ENCODE measurements around the gene INHBC.

The INHBC gene

DNA sequence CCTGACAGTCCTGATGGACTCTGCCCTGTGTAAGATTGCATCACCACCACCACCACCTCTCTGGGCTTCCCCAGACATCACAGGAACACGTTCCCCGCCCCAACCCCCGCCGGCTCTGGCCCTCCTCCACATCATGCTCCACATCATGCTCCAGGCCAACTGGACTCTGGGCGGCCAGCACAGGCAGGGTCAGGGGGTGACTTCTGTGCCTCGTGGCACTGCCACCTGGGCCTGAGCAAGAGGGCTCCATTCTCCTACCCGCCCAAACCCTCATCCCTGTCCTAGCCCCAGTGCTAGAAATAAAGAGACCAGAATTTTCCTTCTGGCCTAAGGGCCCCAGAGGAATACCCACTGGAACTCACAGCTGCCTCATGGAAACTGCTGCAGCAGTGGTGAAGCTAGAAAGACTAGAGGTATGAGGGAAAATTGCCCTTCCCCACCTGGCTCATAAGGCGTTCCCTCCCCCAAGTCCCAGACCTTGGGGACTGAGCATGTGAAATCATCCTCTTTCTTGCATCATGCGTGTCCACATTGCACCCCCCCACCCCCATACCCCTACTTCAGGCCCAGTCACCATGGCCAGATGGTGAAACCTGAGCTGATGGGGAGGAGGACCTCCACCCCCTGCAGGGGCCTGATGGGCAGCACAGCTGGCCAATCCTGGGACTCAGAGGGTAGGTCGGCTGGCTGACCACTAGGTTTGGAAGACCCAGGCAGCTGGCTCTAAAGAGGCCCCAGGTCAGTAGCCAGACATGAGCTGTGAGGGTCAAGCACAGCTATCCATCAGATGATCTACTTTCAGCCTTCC lies 20.2 kb downstream of the INHBC start, which contains the start of gene INHBE:
TSS of gene INHBE (plus strand) at position 742 of the 808 bp plus-strand sequence. CDS start 230 bp downstream, outside the sequence.
- peak; percentile 59 for DNase-seq (ENCODE audit: low spot score)

DNA sequence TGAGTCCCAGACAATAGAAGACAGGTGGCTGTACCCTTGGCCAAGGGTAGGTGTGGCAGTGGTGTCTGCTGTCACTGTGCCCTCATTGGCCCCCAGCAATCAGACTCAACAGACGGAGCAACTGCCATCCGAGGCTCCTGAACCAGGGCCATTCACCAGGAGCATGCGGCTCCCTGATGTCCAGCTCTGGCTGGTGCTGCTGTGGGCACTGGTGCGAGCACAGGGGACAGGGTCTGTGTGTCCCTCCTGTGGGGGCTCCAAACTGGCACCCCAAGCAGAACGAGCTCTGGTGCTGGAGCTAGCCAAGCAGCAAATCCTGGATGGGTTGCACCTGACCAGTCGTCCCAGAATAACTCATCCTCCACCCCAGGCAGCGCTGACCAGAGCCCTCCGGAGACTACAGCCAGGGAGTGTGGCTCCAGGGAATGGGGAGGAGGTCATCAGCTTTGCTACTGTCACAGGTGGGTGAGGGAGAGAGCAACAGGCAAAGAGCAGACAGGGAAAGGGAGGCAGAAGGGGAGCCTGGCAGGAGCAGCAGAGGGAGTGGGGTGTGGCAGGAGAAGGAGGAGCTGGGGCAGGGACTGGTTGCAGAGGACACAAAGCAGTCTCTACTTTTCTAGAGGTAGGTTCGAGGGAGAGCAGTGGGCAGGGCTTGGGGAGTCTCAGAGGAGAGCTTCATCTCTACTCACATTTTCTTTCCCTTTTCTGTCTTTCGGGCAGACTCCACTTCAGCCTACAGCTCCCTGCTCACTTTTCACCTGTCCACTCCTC lies 21.0 kb downstream of the INHBC start:
- no peak for DNase-seq (ENCODE audit: low spot score)

GRCh38 chr12:57456145-57456700 lies 21.6 kb downstream of the INHBC start:
- no peak for DNase-seq (ENCODE audit: low spot score)

DNA sequence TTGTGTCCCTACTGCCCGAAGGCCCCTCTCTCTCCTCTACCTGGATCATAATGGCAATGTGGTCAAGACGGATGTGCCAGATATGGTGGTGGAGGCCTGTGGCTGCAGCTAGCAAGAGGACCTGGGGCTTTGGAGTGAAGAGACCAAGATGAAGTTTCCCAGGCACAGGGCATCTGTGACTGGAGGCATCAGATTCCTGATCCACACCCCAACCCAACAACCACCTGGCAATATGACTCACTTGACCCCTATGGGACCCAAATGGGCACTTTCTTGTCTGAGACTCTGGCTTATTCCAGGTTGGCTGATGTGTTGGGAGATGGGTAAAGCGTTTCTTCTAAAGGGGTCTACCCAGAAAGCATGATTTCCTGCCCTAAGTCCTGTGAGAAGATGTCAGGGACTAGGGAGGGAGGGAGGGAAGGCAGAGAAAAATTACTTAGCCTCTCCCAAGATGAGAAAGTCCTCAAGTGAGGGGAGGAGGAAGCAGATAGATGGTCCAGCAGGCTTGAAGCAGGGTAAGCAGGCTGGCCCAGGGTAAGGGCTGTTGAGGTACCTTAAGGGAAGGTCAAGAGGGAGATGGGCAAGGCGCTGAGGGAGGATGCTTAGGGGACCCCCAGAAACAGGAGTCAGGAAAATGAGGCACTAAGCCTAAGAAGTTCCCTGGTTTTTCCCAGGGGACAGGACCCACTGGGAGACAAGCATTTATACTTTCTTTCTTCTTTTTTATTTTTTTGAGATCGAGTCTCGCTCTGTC lies 22.3 kb downstream of the INHBC start:
- DNase-seq (ENCODE audit: low spot score), result no peak

DNA sequence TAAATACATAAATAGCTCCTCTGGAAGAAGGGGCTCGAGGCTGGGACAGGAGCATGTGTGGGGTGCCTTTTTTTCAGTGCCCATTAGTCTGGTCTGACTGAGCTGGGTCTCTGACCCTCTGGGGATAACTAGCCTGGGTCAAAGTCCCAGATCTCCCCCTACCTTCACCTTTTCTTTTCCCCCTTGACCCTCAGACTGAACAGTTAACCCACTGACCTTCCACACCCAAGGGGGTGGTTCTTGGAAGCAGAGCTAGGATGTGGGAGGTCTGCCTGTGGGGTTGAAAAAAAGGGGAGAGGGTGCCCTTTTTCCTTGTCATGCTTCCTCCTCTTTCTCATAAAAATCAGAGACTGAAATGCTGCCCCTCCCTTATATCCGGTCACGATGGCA lies 24.1 kb downstream of the INHBC start:
- no peak for DNase-seq (ENCODE audit: low spot score)

DNA sequence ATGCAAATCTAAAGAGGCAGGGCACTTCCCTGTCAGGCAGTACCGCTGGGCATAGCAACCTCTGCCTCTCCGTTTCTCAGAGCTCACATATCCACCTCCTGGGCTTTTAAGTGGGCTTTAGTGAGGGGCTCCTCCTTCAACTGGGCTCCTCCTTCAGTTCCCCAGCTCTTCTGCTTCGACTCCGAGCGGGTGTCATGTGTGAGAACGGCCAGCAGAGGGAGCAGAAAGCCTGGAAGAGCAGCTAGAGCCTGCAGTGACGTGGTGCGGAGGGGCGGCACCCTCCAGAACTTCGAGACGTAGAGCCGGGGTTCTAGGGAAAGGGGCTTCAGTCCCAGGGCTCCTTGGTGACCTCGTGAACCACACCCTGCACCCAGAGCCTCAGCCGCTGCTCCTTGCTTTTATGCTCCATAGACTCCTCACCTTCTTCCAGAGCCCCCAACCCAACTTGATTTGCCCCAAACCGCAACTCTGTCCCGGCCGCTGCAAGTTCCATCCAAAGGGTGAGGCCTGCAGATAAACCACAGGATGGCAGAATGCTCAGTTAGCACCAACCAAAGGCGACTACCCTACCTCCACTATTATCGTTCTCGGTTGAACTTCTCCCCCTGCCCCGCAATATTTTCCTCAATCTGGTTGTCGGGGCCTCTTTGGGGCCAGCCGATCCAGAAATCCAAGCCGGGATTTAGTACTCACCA lies 24.6 kb downstream of the INHBC start:
- DNase-seq (ENCODE audit: low spot score), result peak; percentile 89

GRCh38 chr12:57459750-57460467 lies 25.3 kb downstream of the INHBC start, which contains the start of gene GLI1:
Gene GLI1 (plus strand): TSS chr12:57459785. CDS start chr12:57463692, 3,907 bp downstream.
- DNase-seq (ENCODE audit: low spot score), result peak; percentile 70

- DNase-seq (ENCODE audit: low spot score), result no peak
Measured at GRCh38 chr12:57460468-57460784, 25.8 kb downstream of the INHBC start.

DNA sequence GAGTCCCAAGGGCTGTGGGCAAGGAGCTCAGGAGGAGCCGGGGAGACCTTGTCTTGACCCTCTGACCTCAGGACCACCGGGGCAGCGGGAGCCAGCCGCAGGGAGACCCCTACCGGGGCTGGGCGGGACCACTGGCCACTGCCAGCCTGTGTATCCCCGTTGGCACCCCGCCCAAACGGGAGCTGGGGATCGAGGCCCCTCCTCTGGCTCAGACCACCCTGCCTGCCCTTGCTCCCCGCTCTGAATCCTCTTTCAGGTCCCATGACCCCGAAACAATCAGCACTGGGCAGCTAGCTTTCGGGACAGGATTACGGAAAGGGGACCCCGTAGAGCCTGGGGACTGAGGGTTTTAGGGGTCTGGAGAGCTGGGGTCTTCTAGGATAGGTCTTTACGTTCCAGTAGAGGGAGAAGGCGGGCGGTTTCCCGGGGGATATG lies 26.3 kb downstream of the INHBC start:
- DNase-seq (ENCODE audit: low spot score), result no peak

GRCh38 chr12:57461276-57461916 lies 26.8 kb downstream of the INHBC start:
- peak; percentile 72 for DNase-seq (ENCODE audit: low spot score)

DNA sequence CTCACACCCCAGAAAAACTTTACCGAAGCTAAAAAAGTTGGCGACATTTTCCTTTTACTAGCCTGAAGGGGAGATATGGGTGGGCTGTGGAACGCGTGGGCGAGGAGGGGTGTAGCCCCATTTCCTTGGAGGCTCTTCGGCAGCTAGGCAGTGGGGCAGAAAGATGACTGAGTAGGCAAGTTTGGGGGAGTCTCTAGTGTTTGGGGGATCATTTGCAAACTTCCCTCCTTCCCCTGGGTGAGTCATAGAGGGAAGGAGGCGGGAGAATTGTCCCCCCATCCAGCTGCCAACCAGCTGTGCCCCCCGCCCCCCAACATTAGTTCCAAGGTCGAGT lies 27.3 kb downstream of the INHBC start:
- no peak for DNase-seq (ENCODE audit: low spot score)

DNA sequence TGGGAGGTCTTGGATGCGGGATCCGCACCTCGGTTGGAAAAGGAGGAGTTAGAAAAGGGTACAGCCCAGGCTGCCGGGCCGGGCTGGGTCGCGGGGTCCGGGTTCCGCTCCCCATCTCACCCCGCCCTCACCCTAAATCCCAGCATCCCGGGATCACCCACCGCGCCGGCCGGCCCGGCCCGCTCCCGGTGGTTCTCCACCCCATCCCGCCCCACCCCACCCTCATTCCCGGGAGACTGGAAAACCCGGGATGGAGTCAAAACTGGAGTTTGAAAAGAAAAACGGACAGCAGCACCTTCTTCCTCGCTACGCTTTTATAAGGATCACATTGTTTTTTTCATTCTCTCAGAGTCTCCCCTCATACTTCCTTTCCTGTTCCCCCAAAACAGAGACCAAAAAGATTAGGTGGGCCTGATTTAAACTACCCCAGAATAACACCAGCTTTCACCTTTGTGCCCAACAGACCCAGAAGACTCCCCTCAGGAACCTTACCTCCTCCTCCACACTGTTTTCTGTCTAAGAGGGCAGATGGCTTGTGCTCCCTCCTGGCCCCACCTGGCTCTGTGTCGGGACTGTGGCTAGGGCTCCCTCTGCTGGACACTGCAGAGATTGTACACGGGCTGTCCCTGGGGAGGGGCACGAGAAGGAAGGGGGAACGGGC lies 27.8 kb downstream of the INHBC start:
- peak; percentile 92 for DNase-seq (ENCODE audit: low spot score)

- no peak for DNase-seq (ENCODE audit: low spot score)
Measured at GRCh38 chr12:57462912-57463253, 28.3 kb downstream of the INHBC start.

DNA sequence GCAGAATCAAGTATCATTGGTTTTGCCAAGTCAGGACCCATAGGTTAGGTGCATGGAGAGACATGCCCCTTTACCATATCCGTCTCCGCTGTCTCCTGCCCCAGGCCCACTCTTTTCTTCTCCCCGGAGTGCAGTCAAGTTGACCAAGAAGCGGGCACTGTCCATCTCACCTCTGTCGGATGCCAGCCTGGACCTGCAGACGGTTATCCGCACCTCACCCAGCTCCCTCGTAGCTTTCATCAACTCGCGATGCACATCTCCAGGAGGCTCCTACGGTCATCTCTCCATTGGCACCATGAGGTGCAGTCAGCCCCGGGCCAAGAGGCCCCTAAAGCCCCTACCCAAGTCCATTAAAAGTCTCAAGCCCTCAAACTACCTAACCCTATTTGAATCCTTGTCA lies 30.0 kb downstream of the INHBC start:
- DNase-seq (ENCODE audit: low spot score), result no peak

DNA sequence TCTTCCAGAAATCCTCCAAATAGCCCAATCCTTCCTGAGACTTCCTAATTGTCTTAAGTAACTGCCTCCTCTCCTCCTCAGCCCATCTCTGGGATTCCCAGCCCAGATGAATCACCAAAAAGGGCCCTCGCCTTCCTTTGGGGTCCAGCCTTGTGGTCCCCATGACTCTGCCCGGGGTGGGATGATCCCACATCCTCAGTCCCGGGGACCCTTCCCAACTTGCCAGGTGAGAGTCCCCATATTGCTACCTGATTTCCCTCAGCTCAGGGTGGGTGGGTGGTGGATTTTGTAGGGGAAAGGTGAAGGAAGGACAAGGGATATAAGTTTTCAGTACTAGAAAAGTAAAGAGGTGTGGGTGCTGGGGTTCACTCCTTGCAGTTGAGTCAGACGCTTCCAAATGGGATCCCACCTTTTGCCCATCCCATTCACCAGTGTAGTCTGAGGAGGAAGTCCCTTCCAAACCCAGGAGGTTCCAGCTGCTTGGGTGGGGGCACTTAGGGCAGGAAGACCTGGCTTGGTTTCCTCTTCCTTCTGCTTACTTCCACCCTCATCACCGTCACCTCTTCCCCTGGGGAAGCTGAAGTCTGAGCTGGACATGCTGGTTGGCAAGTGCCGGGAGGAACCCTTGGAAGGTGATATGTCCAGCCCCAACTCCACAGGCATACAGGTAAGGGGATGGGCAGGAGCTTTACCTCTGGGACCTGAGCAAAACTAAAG lies 30.6 kb downstream of the INHBC start:
- no peak for DNase-seq (ENCODE audit: low spot score)

DNA sequence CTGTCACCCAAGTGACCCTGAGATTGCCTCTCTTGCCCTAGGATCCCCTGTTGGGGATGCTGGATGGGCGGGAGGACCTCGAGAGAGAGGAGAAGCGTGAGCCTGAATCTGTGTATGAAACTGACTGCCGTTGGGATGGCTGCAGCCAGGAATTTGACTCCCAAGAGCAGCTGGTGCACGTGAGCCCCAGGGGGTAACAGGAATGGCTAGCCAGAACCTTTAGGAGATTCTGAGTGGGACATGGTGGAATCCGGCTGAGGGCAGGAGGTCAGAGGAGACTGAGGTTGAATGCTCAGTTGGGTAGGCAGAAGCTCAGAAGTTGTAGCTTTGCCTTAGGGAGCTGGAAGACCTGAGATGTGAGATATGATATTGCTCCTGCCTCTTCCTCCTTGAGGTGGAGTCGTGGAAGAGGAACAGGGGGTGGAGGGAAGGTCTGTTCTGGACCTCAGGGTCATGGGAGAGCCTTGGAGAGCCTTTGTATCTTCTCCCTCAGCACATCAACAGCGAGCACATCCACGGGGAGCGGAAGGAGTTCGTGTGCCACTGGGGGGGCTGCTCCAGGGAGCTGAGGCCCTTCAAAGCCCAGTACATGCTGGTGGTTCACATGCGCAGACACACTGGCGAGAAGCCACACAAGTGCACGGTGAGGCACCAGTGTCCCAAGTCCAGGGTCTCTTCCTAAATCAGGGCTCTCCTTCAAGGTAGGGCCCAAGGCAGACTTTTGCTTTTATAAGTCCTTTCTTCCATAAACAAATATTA lies 31.3 kb downstream of the INHBC start:
- DNase-seq (ENCODE audit: low spot score), result no peak

DNA sequence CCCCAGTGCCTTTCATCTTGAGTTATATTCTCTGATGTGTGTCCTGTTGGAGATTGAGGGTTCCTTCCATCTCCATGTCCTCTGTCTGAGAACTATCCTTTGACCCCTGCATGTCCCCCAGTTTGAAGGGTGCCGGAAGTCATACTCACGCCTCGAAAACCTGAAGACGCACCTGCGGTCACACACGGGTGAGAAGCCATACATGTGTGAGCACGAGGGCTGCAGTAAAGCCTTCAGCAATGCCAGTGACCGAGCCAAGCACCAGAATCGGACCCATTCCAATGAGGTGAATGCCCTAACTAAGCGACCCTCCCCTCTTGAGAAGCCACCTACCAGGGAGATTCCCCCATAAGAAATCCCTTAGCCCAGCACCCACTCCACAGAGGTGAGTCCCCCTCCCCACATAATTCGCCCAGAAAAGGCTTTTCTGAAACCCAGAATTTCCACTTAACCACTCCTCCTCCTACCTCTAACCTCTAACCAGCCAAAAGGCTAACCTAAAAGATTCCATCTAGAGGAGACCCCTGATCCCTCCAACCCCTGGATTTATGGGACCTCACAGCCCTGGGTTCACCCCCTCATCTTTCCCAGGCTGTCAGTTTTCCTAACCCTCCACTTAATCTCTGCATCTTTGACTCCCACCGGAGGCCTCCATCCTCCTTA lies 32.8 kb downstream of the INHBC start:
- DNase-seq (ENCODE audit: low spot score), result no peak

DNA sequence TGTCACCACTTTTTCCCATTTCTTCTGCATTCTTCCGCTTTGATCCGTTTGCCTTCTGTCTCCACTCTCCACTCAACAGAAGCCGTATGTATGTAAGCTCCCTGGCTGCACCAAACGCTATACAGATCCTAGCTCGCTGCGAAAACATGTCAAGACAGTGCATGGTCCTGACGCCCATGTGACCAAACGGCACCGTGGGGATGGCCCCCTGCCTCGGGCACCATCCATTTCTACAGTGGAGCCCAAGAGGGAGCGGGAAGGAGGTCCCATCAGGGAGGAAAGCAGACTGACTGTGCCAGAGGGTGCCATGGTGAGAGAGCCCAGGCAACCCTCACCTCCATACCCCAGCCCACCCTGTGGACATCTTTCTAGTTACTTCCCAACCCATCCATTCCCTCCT lies 33.3 kb downstream of the INHBC start:
- no peak for DNase-seq (ENCODE audit: low spot score)

All from AG20443 (cell line).